Bone marrow (tissue), 2 donors: Measurements from ENCODE around the gene SMIM5.
"Not testable (repeated sequence)": the region's sequence is repeated elsewhere in the genome, so short reads cannot be mapped to it uniquely, and the experiment has no call there.

Source experiments
- DNase-seq, 2 donors: peaks; one replicate each; lab custom pipeline; 2025; lab: John Stamatoyannopoulos, UW

Gene SMIM5, protein sequence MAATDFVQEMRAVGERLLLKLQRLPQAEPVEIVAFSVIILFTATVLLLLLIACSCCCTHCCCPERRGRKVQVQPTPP

DNA sequence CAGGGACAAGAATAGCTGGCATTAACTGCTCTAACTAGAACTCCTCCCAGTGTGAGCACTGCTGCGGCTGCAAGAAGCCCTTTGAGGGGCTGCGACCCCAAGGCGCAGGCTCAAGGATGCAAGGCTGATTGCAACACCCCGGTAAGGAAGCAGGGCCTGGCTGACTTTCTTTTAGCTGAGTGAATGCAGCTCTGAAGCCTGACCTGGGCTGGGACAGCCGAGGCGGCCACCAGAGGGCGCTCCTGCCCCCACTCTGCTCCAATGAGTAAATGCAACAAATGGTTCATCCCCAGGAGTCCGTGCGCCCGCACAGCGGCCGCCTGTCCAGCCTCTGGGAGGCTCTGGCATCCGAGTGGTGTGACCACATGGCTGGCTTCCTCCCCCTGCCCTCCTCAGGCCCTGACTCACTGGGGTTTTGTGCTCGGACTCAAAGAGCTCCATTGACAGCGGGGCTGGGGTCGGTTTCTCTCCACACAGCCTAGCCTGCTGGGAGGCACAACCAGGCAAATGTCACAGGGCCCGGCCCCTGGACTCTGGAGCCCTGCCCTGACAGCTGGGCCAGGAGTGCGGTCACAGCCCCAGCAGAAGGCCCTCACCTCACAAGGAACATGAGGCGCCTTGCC, at the start of gene SMIM5:
Gene SMIM5 (plus strand): TSS at position 572 of the 623 bp plus-strand sequence. CDS start 6,768 bp downstream, outside the sequence.
- DNase-seq, result peak; percentile 47 to 49

DNA sequence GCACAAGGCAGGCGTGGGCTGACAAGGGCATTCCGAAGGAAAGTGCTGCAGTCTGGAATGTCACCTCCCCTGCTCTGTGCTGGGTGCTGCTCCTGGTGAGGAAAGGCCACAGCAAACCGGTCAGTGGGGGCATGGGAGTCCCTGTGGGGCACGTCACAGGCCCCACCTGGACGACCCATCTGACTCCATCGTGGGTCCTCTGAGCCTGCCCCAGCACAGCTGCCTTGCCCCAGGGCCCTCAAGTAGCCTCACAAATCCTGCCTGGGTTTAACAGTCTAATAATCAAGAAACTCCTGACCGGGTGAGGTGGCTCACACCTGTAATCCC, 48.4 kb upstream of the SMIM5 start:
- no peak for DNase-seq

DNA sequence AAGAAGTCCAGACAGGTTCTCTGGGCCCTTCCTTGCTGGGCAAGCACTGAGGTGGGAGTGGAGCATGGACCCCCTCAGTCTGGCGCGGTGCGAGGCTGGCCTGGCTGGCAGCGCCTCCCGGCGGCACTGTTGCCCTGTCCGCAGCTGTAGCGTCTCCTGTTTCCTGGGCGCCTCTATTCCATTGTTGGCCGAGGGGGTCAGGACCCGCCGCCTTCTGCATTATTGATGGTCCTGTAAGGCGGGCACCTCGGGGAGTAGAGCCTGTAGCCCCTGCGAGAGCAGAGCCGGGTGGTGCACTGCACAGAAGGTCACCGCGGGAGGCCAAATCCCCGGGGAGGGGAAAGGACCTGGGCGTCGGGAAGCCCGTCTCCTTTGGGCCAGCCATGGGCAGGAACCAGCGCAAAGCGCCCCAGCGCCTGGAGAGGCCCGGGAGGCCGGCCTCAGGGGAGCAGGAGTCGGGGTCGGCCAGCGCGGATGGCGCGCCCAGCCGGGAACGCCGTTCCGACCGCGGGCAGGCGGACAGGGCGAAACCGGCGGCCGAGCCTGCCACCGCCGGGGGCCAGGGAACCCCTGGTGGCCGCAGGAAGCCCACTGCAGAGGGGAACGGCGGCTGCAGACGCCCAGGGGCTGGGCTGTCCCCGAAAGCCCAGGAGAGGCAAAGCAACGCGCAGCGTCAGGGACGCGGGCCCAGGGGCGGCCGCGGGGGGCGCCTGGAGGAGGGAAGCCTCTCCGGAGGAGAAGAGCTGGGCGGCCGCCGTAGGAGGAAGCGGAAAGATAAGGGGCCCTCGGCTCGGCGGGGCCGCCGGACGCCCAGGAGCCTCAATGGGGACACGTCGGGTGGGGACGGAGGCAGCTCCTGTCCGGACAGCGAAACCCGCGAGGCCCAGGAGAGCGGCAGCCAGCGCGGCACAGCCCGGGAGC, 45.3 kb upstream of the SMIM5 start, which contains the start of gene MYO15B:
Gene MYO15B (plus strand): TSS at position 126 of the 921 bp plus-strand sequence. CDS start 258 bp downstream, at position 384.
- DNase-seq, result peak; percentile 70 to 80

DNA sequence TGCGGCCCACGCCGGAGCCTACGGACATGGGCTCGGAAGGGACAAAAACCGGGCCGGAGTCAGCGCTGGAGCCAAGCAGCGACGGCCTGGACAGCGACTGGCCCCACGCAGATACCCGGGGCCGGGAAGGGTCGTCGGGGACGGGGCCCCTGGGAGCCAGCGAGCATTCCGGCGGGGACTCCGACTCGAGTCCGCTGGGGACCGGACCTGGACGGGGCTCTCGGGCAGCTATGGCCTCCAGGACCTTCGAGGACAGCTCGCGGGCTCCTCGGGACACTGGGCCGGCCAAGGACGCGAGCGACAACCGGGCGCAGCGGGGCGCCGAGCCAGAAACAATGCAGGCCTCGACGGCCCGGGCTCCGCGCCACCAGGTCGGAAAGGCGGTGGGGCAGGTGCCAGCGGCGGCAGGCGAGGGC, 44.6 kb upstream of the SMIM5 start:
- DNase-seq, result peak in 1 of 2 donors; percentile 62

- DNase-seq, result peak; percentile 83 to 95
These were observed 44.0 kb upstream of the SMIM5 start for GRCh38 chr17:75589012-75589918.

DNA sequence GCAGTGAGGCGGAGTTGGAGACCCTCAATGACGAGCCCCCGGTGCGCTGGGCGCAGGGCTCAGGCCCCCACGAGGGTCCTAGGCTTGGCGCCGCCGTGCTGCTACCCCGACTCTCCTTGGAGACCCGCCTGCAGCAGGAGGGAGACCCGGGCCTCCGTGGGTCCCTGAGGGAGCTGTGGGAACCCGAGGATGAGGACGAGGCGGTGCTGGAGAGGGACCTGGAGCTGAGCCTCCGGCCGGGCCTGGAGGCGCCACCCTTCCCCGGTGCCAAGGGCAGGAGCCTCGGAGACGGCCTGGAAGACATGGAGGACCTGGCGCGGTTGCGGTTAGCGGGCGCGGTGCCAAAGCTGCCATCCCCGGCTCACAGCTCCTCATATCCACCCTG, 43.3 kb upstream of the SMIM5 start:
- DNase-seq, result no peak

GRCh38 chr17:75590314-75590761, 42.9 kb upstream of the SMIM5 start:
- no peak for DNase-seq

- no peak for DNase-seq
These were observed 42.1 kb upstream of the SMIM5 start for GRCh38 chr17:75590849-75591721.

GRCh38 chr17:75591722-75592302, 41.4 kb upstream of the SMIM5 start:
- DNase-seq, result no peak

DNA sequence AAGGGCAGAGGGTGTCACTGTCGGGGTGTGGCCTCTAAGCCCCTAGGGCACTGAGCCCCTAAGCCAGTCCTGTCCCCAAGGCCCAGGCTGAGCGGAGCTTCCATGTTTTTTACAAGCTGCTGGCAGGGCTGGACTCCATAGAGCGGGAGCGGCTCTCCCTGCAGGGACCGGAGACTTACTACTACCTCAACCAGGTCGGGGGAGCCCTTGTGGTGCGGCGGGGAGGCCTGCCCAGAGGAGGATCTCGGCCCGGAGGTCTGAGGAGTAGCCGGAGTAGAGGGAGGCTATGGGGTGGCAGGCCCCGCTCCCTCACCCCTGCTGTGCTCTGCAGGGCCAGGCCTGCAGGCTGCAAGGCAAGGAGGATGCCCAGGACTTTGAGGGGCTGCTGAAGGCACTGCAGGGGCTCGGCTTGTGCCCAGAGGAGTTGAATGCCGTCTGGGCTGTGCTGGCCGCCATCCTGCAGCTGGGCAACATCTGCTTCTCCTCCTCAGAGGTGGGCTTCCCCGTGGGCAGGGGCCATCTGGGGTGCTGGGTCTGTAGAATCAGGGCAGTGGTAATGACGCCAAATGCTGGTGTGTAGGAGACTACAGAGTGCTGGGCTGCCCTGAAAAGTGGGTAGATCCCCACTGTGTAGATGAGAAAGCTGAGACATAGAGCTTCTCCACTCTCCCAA, 40.8 kb upstream of the SMIM5 start:
- no peak for DNase-seq

DNA sequence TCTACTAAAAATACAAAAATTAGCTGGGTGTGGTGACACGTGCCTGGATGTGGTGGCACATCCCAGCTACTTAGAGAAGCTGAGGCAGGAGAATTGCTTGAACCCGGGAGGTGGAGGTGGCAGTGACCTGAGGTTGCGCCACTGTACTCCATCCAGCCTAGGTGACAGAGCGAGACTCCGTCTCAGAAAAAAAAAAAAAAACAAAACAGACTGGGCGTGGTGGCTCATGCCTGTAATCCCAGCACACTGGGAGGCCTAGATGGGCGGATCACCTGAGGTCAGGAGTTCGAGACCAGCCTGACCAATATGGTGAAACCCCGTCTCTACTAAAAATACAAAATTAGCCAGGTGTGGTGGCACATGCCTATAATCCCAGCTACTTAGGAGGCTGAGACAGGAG, 39.8 kb upstream of the SMIM5 start:
- DNase-seq, result not testable (repeated sequence)

- no peak for DNase-seq
These were observed 38.5 kb upstream of the SMIM5 start for GRCh38 chr17:75594499-75595283.

- no peak for DNase-seq
These were observed 37.8 kb upstream of the SMIM5 start for GRCh38 chr17:75595284-75595919.

- DNase-seq, result no peak
These were observed 37.3 kb upstream of the SMIM5 start for GRCh38 chr17:75595920-75596313.

- no peak for DNase-seq
These were observed 36.7 kb upstream of the SMIM5 start for GRCh38 chr17:75596320-75597087.

GRCh38 chr17:75601057-75601987, 31.9 kb upstream of the SMIM5 start:
- DNase-seq, result no peak

GRCh38 chr17:75602644-75603043, 30.6 kb upstream of the SMIM5 start:
- no peak for DNase-seq
